CD4-positive, CD25-positive, alpha-beta regulatory T cell (primary cell): ENCODE results near the gene MAP6D1. TPM values are rescaled to one million over a fixed set of nuclear protein-coding genes. Genes with fewer than 3 reads are reported as not detected.

Experiments
- ATAC-seq, 2 donors: fragments of 150-1000 bp; cut with Tn5 transposase; one replicate each; pipeline ENCODE4 v1.10.0; 2021; ENCODE audit warnings: low read depth in 2 of 2, moderate number of reproducible peaks in 2 of 2, moderate library complexity in 1 of 2
- DNase-seq, 3 donors: peaks; one replicate each; pipeline versions ENCODE4 v3.0.0 to v3.0.0-alpha.2; 2012 to 2022; ENCODE audit warnings: mixed read lengths in 1 of 3
- H3K27ac ChIP-seq: one replicate; pipeline ENCODE4 v1.7.0; 2013; ENCODE audit warnings: mild to moderate bottlenecking, low read length; ENCODE audit not compliant: insufficient read depth, poor library complexity, severe bottlenecking
- H3K27me3 ChIP-seq: one replicate; pipeline ENCODE4 v1.7.0; 2013; ENCODE audit warnings: low read length; ENCODE audit not compliant: control insufficient read depth, insufficient read depth
- H3K36me3 ChIP-seq: one replicate; pipeline ENCODE4 v1.7.0; 2013; ENCODE audit warnings: mild to moderate bottlenecking, low read length, moderate library complexity; ENCODE audit not compliant: control insufficient read depth, insufficient read depth
- H3K4me1 ChIP-seq: 2 replicates; pipeline ENCODE4 v1.7.0; 2013; ENCODE audit warnings: mild to moderate bottlenecking, low read length; ENCODE audit not compliant: insufficient read depth, control insufficient read depth, poor library complexity, severe bottlenecking
- H3K4me3 ChIP-seq: one replicate; pipeline ENCODE4 v1.7.0; 2013; ENCODE audit warnings: low read depth, mild to moderate bottlenecking, low read length, moderate library complexity
- H3K9me3 ChIP-seq, 2 experiments: 1 replicate in 1 of 2; 2 replicates in 1 of 2; pipeline ENCODE4 v1.7.0; 2013; ENCODE audit warnings: low read length in 2 of 2, mild to moderate bottlenecking in 1 of 2, moderate library complexity in 1 of 2; ENCODE audit not compliant: control insufficient read depth in 2 of 2
- H3K27ac Mint-ChIP-seq, 3 donors: one replicate each; pipeline ENCODE4 v1.8.0; 2020 to 2022; ENCODE audit warnings: mild to moderate bottlenecking in 3 of 3, mixed read lengths in 3 of 3, moderate library complexity in 2 of 3
- H3K27me3 Mint-ChIP-seq: one replicate; pipeline ENCODE4 v1.8.0; 2022; ENCODE audit warnings: mild to moderate bottlenecking, mixed read lengths
- H3K36me3 Mint-ChIP-seq: one replicate; pipeline ENCODE4 v1.8.0; 2020; ENCODE audit warnings: mixed read lengths
- H3K4me1 Mint-ChIP-seq, 4 donors: one replicate each; pipeline ENCODE4 v1.8.0; 2020 to 2022; ENCODE audit warnings: mixed read lengths in 4 of 4, mild to moderate bottlenecking in 1 of 4
- H3K4me3 Mint-ChIP-seq, 4 donors: one replicate each; pipeline ENCODE4 v1.8.0; 2020 to 2022; ENCODE audit warnings: mild to moderate bottlenecking in 4 of 4, mixed read lengths in 4 of 4, moderate library complexity in 3 of 4
- H3K9me3 Mint-ChIP-seq, 7 donors: one replicate each; pipeline ENCODE4 v1.8.0; 2020 to 2022; ENCODE audit warnings: mixed read lengths in 7 of 7, mild to moderate bottlenecking in 3 of 7, moderate library complexity in 2 of 7
- polyA plus RNA-seq, 4 donors: library from polyadenylated mRNA; unstranded; fragments of 300-500 nt; fragmentation: Illumina TruSeq; gene quantifications; one replicate each; pipeline ENCODE4 v1.2.3, GENCODE V29; 2021
- total RNA-seq: library from RNA; stranded (reverse); gene quantifications from one replicate; pipeline ENCODE4 v1.2.3, GENCODE V29; 2022

The MAP6D1 gene
- total and polyA plus RNA-seq, 5 donors from 2014 or later = 0.36 to 1.9 (median 0.61) TPM; not detected in 1

GRCh38 chr3:183766745-183767606 lies 58.4 kb downstream of the MAP6D1 start:
- Mint-ChIP-seq H3K4me3 (no peak overlapping the region), H3K27me3 (no peaks in the 10 kb centered on the region), H3K4me1 (peaks cover 0 to 4% (median 2%) of the 10 kb centered on the region in 4 donors), H3K36me3 (peaks cover 23% of the 10 kb centered on the region), H3K27ac (peak overlapping the region; percentile 20 to 66 (median 25)), H3K9me3 (peaks cover 0 to 1% (median 0%) of the 10 kb centered on the region in 7 donors)
- H3K4me1 ChIP-seq = no peaks in the 10 kb centered on the region
- H3K27ac ChIP-seq = no peak overlapping the region
- peak; percentile 82 to 85 for ATAC-seq
- H3K27me3 ChIP-seq = no peaks in the 10 kb centered on the region
- no peaks in the 10 kb centered on the region for H3K9me3 ChIP-seq
- peaks cover 20% of the 10 kb centered on the region for H3K36me3 ChIP-seq
- no peak overlapping the region for H3K4me3 ChIP-seq
- DNase-seq = peak; percentile 61 to 77 (median 71)

- H3K27ac ChIP-seq = no peak overlapping the region
- H3K36me3 Mint-ChIP-seq = peaks cover 26% of the 10 kb centered on the region
These were observed 59.3 kb downstream of the MAP6D1 start for GRCh38 chr3:183766107-183766506.

More at GRCh38 chr3:183766107-183766506, 59.3 kb downstream of the MAP6D1 start:
- no peaks in the 10 kb centered on the region for H3K27me3 Mint-ChIP-seq
- H3K27ac Mint-ChIP-seq = peak overlapping the region; percentile 20 to 90 (median 55)
- no peak overlapping the region for H3K4me3 Mint-ChIP-seq
- DNase-seq = no peak
- no peaks in the 10 kb centered on the region for H3K27me3 ChIP-seq
- peaks cover 0 to 4% (median 2%) of the 10 kb centered on the region in 4 donors for H3K4me1 Mint-ChIP-seq
- H3K36me3 ChIP-seq = peaks cover 25% of the 10 kb centered on the region
- no peak overlapping the region for H3K4me3 ChIP-seq
- no peak for ATAC-seq
- peaks cover 0 to 1% (median 0%) of the 10 kb centered on the region in 7 donors for H3K9me3 Mint-ChIP-seq
- no peaks in the 10 kb centered on the region for H3K4me1 ChIP-seq
- no peaks in the 10 kb centered on the region for H3K9me3 ChIP-seq

Other genes starting within 250 kb of the MAP6D1 start
- gene KLHL24, start 190.0 kb downstream of the MAP6D1 start, total RNA-seq = 144 TPM
- 10 to 100 TPM; 37.0 to 72.4 (median 62.9) TPM for gene KLHL24, start 190.0 kb downstream of the MAP6D1 start, polyA plus RNA-seq
- gene YEATS2, start 127.8 kb downstream of the MAP6D1 start, total RNA-seq = 31.8 TPM
- 1 to 10 TPM; 2.6 to 3.7 (median 3.4) TPM for gene YEATS2, start 127.8 kb downstream of the MAP6D1 start, polyA plus RNA-seq
- gene PARL, start 59.3 kb upstream of the MAP6D1 start, total RNA-seq = 45.6 TPM
- 100 to 1,000 TPM; 101 to 119 (median 116) TPM for gene PARL, start 59.3 kb upstream of the MAP6D1 start, polyA plus RNA-seq
- gene ABCC5, start 192.3 kb upstream of the MAP6D1 start, total RNA-seq = 27.1 TPM
- gene ABCC5, start 192.3 kb upstream of the MAP6D1 start, polyA plus RNA-seq = 10 to 100 TPM; 12.4 to 16.6 (median 13.5) TPM
- not detected for gene HTR3D, start 206.2 kb upstream of the MAP6D1 start, total RNA-seq
- not detected for gene HTR3D, start 206.2 kb upstream of the MAP6D1 start, polyA plus RNA-seq
- gene HTR3C, start 227.5 kb upstream of the MAP6D1 start, total RNA-seq = not detected
- gene HTR3C, start 227.5 kb upstream of the MAP6D1 start, polyA plus RNA-seq = not detected